ENCODE data around the gene TTC17.
"Not testable (repeated sequence)": the region's sequence is repeated elsewhere in the genome, so short reads cannot be mapped to it uniquely, and the experiment has no call there.

The TTC17 gene

DNA sequence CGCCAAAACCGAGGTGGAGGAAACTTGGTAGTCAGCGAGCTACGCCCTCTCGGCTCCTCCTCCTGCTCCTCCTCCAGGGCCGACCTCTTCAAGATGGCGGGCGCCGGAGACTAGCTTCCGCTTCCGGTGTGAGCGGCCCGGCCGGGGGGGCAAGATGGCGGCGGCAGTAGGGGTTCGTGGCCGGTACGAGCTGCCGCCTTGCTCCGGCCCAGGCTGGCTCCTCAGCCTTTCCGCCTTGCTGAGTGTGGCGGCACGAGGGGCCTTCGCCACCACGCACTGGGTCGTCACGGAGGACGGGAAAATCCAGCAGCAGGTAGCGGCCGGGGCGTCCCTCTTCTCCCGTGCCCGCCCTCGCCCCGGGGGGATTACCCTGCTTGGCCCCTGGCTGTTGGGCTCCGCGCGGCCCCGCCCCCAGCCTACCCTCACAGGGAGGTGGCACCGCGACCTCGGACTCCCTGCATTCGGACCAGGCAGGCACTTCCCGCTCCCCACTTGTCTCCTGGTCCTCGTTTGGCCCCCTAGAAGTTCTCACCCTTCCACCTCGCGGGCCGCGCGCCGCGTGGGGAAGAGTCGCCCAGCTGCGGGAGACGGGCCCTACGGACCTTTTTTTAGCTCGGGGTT lies at the start of gene TTC17:
TTC17 (plus strand) TSS at position 120 of the 621 bp plus-strand sequence; CDS start at position 155, 35 bp downstream.
- peak; percentile 97 for DNase-seq (ENCODE audit: low spot score)

- peak; percentile 91 for DNase-seq (ENCODE audit: low spot score)
These were observed 46.7 kb upstream of the TTC17 start, which contains the start of gene API5 for GRCh38 chr11:43311791-43312607. Gene API5, plus strand, starts transcription at chr11:43311996. Its CDS starts 132 bp downstream, at chr11:43312128.

DNA sequence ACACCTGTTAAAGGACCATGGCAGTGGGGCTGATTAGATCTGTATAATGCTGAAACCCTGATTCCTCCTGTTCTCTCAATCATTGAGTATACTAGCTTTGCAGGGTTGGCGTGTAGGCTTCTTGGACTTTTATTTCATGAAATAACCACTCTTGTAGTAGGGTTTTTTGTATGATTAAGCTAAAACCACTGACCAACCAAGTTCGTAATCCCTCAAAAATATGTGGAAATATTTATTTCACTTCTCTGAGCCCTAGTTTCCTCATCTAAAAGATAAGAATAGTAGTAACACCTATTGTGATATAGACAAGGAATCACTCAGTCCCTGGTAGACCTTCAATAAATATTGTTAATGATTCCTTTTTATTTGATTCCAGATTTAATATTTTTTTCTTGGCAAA lies 42.8 kb upstream of the TTC17 start:
- DNase-seq (ENCODE audit: low spot score): no peak

DNA sequence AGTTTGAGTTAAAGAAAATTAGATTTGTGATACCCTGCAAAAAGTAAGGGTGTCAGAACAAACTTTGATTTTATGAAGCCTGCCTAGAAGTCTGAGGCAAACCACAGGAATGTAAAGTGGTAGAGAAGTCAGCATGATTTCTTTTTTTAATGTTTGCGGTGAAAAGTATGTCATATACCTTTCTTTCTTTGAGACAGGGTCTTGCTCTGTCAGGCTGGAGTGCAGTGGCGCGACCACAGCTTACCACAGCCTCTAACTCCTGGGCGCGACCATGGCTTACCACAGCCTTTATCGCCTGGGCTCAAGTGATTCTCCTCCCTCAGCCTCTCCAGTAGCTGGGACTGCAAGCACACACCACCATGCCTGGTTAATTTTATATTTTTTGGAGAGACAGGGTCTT lies 42.3 kb upstream of the TTC17 start:
- DNase-seq (ENCODE audit: low spot score): peak; percentile 5

GRCh38 chr11:43327987-43328386 lies 30.7 kb upstream of the TTC17 start:
- DNase-seq (ENCODE audit: low spot score): peak; percentile 14

DNA sequence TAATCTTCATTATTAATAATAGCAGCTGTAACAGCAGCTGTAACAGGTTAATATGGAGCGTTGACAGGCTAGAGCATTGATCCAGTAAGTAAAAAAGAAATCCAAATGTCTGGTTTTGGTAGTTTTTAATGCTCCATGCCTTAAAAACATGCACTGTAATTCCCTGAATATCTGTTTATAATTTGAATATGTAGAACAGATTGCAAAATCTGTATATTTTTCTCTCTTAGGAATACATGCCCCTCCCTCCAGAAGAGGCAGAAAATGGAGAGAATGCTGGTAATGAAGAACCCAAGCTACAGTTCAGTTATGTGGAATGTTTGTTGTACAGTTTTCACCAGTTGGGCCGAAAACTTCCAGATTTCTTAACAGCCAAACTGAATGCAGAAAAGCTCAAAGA lies 30.2 kb upstream of the TTC17 start:
- no peak for DNase-seq (ENCODE audit: low spot score)

DNA sequence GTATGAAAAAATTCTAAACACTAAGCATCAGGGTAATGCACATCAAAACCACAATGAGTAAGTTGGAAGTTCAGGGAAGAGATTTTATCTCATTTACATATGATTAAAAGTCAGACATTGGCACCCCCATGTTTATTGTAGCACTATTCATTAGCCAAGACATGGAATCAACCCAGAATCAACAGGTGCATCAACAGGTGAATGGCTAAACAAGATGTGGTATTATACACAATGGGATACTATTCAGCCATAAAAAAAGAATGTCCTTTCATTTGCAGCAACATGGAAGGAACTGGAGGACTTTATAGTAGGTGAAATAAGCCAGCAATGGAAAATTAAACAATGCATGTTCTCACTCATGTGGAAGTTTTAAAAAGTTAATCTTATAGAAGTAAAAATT lies 17.6 kb upstream of the TTC17 start:
- no peak for DNase-seq (ENCODE audit: low spot score)

GRCh38 chr11:43351426-43351825 lies 7.3 kb upstream of the TTC17 start:
- not testable (repeated sequence) for DNase-seq (ENCODE audit: low spot score)

GRCh38 chr11:43354311-43354710 lies 4.4 kb upstream of the TTC17 start:
- no peak for DNase-seq (ENCODE audit: low spot score)

DNA sequence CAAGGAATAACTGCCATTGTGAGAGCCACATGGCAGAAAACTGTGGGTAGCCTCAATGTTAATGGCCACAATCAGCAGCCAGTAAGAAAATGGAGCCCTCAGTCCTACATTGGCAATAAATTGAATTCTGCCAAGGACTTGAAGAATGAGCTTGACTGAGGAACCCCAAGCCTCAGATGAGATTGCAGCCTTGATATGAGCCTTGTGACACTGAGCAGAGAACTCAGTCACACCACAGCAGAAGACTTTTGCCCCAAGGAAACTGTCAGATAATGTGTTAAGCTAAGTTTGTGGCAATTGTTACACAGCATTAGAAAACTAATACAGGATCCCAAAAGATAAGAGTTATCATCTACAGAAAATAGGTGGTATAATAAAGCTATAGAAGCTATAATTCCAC lies 2.4 kb upstream of the TTC17 start:
- DNase-seq (ENCODE audit: low spot score): no peak

- no peak for DNase-seq (ENCODE audit: low spot score)
These were observed 380 bp upstream of the TTC17 start for GRCh38 chr11:43358279-43358800.

DNA sequence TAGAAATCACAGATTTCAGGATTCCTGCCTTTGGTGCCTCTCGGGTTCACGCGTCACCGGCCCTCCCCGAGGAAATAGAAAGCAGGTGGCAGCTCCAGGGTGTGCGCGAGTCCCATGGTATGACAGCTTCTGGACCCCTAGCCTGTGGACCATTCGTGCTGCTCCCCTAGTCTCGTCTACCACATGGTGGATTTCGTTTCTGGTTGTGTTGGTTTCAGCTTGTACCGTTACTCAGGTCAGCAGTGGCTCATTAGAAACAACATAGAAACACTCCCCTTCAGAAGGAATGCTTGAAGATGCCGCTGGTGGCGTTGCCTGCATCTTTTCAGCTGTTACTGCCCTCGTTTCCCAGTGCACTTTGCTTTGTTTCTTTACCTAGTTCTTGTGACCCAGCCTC lies 700 bp downstream of the TTC17 start:
- DNase-seq (ENCODE audit: low spot score): peak; percentile 33

GRCh38 chr11:43360361-43361032 lies 1.8 kb downstream of the TTC17 start:
- DNase-seq (ENCODE audit: low spot score): no peak

- no peak for DNase-seq (ENCODE audit: low spot score)
These were observed 8.0 kb downstream of the TTC17 start for GRCh38 chr11:43366677-43367076.

- no peak for DNase-seq (ENCODE audit: low spot score)
These were observed 8.9 kb downstream of the TTC17 start for GRCh38 chr11:43367382-43368178.

- DNase-seq (ENCODE audit: low spot score): no peak
These were observed 17.3 kb downstream of the TTC17 start for GRCh38 chr11:43376065-43376464.

DNA sequence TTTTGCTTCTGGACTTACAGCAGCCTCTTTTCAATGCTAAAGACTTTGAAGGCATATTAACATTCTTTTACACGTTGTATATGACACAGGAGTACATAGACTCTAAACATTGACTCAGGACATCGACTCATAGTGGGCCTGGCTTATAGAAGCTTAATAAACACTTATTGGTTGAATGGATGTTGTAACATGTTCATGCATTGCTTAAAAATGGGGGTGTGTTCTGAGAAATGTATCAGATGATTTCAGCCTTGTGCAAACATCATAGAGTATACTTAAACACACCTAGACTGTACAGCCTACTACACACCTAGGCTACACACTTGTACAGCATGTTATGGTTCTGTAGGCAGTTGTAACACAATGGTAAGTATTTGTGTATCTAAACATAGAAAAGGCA lies 17.9 kb downstream of the TTC17 start:
- DNase-seq (ENCODE audit: low spot score): peak; percentile 40

GRCh38 chr11:43377389-43377788 lies 18.7 kb downstream of the TTC17 start:
- no peak for DNase-seq (ENCODE audit: low spot score)

DNA sequence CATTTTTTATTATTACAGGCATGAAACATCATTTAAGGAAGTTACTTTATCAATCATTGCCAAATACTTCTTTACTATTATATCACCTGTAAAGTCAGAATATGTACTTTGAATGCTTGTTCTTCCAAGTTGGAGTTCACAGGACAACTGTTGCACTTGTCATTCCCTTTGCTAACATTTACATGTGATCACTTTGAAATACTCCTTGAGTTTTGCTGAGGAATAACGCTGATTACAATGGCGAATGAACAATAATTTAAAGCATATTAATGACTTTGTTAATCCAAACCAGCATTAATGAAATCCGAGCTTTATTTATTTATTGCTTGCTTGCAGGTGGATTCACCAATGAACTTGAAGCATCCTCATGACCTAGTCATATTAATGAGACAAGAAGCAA lies 20.2 kb downstream of the TTC17 start:
- DNase-seq (ENCODE audit: low spot score): no peak

DNA sequence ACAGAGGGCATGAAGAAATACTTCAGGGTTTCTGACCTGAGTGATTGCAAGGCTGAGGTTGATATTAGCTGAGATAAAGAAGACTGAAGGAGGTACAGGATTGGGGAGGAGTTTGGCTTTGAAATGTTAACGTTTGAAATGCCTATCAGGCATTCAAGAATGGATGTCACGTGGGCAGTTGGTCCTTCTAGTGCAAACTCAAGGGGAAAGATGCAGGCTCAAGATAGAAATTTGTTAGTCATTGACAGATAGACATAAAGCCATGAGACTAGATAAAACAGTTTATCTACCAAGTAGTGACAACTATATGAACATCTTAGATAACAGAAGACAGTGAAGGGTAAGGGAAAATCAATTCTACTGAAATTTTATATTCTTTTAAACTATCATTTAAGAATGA lies 23.1 kb downstream of the TTC17 start:
- no peak for DNase-seq (ENCODE audit: low spot score)

DNA sequence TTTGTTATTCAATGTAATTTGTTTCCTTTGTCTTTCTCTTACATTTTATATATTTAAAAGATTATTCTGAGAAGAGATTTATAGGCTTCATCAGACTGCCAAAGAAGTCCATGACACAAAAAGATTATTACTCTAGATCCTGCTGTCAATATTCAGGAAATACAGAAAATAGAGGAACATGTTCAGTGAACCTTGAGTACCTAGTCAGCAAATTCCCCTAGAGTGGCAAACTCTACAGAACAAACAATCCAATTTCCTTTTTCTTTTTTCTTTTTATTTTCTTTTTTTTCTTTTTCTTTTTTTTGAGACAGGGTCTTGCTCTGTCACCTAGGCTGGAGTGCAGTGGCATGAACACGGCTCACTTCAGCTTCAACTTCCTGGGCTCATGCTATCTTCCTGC lies 23.9 kb downstream of the TTC17 start:
- DNase-seq (ENCODE audit: low spot score): no peak

DNA sequence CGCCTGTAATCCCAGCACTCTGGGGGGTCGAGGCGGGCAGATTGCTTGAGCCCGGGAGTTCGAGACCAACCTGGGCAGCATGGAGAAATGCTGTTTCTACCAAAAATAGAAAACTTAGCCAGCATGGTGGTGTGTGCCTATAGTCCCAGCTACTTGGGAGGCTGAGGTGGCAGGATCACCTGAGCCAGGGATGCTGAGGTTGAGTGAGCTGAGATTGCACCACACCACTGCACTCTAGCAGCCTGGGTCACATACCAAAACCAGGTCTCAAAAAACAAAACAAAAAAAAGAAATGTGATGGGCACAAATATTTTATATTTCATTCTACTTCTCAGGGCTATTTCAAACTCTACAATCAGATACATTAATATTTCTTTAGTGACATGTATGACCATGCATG lies 25.7 kb downstream of the TTC17 start:
- DNase-seq (ENCODE audit: low spot score): no peak
